GM18909 (cell line): ENCODE measurements around the gene ABCC3.
"Not testable (repeated sequence)": the region's sequence is repeated elsewhere in the genome, so short reads cannot be mapped to it uniquely, and the experiment has no call there.

ENCODE experiments used
- ATAC-seq: cut with Tn5 transposase; IDR thresholded peaks from one replicate; pipeline ENCODE4 v1.9.1; 2021; ENCODE audit warnings: mild to moderate bottlenecking; ENCODE audit not compliant: unreplicated experiment, poor library complexity

The ABCC3 gene

DNA sequence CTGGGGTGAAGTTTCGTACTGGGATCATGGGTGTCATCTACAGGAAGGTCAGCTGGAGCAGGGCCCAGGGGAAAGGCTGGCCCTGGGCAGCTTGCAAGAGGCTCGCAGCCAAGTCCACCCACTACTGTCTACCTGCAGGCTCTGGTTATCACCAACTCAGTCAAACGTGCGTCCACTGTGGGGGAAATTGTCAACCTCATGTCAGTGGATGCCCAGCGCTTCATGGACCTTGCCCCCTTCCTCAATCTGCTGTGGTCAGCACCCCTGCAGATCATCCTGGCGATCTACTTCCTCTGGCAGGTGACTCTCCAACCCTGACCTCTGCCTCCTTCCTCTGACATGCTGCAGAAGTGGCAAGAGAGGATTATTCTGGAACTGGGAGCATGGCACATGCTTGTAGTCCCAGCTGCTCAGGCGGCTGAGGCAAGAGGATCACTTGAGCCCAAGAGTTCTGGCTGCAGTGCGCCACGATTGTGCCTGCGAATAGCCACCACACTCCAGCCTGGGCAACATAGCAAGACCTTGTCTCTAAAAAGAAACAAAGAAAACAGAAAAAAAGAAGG is 29.2 kb downstream of the ABCC3 start:
- ATAC-seq: no peak

DNA sequence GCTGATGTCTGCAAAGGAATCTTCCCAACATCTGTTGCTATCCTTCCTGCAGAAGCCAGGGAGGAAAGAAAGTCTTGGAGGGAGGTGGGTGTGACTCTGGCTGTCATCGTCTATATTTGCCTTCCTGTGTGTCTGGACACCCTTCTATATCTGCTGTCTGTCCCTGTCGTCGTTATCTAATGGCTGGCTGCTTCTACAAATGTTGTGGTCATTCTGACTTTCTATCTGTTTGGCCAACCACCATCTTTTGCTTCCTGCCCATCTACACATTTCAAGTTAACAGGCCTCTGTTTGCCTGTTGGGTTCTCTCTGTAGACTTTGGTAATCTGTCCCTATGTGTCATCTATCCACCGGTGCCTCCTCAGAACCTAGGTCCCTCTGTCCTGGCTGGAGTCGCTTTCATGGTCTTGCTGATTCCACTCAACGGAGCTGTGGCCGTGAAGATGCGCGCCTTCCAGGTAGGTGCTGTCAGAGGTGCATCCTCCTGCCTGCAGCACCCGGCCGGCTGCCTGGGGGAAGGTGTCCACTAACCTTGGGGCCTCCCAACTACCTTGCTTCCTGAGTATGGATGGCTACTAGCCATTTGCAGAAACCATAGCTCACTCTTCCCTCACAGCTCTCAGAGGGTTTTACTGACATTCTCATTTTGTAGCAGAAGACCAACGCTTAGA is 30.2 kb downstream of the ABCC3 start:
- ATAC-seq: no peak

DNA sequence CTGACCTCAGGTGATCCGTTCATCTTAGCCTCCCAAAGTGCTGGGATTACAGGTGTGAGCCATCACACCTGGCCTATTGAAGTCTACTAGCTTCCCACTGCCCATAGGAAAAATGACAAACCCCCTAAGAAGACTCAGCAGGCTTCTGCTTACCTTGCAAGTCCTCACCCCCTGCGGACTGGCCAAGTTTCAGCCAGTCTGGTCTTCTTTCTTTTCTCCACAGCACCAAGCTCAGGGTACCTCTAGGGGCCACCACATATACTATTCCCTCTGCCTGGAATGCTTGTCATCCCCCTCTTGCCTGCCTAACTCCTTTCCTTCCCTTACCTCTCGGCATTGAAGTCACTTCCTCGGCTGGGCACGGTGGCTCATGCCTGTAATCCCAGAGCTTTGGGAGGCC is 31.2 kb downstream of the ABCC3 start:
- no peak for ATAC-seq

DNA sequence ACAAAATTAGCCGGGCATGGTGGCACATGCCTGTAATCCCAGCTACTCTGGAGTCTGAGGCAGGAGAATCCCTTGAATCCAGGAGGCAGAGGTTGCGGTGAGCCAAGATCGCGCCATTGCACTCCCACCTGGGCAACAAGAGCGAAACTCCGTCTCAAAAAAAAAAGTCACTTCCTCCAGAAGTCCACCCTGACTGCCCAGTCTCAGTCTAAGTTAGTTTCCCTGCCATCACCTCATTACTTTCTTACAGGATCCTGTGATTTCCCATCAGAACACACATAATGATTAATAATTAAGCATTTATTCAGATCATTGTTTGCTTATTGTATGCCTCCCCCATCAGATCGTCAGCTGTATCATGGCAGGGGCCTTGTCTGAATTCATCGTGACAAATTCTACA is 31.6 kb downstream of the ABCC3 start:
- ATAC-seq: no peak

DNA sequence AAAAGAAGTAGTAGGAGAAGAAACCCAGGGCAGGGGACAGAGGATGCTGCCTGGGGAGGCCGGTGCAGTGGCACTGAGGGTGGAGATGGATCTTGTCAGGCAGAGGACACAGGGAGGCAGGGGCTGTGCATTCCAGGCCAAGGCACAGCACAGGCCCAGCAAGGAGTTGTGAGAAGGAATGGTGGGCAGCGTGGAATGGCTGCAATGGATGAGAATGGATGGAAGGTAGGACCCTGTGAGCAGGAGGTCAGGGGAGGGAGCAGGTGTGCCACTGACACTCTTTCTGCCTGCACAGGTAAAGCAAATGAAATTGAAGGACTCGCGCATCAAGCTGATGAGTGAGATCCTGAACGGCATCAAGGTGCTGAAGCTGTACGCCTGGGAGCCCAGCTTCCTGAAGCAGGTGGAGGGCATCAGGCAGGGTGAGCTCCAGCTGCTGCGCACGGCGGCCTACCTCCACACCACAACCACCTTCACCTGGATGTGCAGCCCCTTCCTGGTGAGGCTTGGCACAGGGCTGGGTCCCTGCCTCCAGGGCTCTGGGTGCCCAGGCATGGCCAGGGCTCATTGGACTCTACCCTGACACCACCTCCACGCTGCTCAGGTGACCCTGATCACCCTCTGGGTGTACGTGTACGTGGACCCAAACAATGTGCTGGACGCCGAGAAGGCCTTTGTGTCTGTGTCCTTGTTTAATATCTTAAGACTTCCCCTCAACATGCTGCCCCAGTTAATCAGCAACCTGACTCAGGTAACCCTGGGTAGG is 32.8 kb downstream of the ABCC3 start:
- no peak for ATAC-seq

DNA sequence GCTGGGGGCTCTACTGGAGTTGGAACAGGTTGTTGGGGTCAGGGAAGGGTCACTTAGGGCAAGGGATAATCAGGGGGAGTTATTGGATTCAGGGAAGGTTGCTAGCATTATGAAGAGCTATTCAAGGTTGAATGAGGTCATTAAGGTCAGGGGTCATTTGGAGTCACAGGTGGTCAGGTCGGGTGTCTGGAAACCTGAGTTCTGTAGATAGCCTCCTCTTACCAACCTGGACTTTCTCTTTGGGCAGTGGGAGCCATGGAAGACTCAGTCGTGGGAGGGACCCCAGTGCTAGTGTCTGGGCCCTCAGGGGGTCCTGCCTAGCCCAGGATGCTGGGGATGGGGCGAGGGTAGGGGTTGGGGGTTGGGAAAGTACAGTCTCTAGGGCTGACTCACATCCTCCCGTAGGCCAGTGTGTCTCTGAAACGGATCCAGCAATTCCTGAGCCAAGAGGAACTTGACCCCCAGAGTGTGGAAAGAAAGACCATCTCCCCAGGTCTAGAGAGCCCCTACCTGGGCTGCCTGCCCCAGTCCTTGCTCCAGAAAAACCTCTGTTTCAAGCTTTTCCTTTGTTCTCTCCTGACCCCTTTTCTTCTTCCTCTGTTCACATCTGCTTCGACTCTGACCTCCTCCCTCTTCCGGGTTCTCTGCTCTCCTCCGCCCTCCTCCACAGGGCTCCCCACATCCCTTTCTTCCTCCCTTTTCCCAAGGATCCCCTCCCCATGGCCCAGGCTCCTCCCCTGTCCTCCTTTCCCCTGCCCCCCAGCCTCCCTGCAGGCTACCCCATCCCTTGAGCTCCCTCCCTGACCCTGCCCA is 33.5 kb downstream of the ABCC3 start:
- ATAC-seq: no peak

DNA sequence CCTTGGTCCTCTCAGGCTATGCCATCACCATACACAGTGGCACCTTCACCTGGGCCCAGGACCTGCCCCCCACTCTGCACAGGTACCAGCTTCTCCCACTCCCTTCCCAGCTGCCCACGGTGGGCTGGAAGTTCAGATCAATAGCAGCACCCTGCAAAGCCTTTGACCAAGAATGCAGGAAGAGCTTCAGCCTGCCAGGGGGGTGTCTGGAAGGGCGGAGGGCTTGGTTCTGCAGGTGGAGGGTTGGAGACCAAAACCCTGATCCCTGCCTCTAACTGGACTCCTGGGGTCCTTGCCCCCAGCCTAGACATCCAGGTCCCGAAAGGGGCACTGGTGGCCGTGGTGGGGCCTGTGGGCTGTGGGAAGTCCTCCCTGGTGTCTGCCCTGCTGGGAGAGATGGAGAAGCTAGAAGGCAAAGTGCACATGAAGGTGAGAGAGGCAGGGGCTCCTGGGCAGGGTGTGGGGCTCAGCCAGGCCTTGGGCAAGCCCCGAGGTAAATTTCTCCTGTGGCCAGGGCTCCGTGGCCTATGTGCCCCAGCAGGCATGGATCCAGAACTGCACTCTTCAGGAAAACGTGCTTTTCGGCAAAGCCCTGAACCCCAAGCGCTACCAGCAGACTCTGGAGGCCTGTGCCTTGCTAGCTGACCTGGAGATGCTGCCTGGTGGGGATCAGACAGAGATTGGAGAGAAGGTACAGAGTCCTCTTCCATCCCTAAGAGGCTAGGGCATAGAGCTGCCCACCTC is 34.3 kb downstream of the ABCC3 start:
- ATAC-seq: no peak

DNA sequence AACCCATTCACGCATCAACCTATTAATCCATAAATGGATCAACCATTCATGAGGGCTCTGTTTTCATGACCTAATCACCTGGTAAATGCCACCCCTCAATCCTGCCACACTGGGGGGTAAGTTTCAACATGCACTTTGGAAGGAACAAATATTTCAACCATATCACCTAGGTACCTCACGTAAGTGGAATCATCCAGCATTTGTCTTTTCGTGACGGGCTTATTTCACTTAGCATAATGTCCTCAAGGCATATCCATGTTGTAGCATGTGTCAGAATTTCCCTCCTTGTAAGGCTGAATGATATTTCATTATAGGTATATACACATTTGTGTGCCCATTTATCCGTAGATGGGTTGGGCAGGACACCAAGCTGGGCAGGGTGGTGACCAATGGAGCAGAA is 37.4 kb downstream of the ABCC3 start:
- no peak for ATAC-seq

DNA sequence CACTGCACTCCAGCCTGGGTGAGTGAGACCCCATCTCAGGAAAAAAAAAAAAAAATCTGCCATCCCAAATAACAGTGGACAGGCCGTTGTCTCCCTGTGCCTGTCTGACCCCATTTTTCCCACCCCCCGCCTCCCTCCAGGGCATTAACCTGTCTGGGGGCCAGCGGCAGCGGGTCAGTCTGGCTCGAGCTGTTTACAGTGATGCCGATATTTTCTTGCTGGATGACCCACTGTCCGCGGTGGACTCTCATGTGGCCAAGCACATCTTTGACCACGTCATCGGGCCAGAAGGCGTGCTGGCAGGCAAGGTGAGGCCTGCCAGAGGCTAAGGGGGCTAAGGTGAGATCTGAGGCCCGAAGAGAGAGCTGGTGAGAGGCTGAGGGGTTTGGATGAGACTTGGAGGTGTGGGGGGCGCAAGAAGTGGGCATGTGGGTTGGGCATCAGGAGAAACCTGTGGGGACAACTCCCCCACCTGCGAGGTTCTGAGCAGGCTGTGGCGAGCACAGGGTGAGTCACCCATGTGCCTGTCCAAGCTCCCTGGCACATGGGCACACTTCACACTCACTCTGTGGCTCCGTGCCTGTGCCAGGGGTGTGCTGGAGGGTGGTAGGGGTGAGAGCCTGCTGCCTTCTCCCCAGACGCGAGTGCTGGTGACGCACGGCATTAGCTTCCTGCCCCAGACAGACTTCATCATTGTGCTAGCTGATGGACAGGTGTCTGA is 38.3 kb downstream of the ABCC3 start:
- no peak for ATAC-seq

DNA sequence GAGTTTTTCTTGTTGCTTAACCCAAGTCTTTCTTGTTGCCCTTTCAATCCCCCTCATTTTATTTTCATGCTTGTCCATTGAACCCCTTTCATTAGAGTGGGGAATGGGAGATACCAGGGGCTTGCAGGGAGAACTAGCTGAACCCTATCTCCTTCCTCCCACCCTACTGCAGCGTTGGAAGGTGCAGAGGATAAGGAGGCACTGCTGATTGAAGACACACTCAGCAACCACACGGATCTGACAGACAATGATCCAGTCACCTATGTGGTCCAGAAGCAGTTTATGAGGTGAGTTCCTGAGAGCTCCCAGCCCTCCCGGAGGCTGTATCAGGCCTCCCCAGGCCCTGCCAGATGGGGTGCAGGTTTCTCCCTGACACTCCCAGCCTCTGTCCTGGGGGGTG is 40.5 kb downstream of the ABCC3 start:
- no peak for ATAC-seq

DNA sequence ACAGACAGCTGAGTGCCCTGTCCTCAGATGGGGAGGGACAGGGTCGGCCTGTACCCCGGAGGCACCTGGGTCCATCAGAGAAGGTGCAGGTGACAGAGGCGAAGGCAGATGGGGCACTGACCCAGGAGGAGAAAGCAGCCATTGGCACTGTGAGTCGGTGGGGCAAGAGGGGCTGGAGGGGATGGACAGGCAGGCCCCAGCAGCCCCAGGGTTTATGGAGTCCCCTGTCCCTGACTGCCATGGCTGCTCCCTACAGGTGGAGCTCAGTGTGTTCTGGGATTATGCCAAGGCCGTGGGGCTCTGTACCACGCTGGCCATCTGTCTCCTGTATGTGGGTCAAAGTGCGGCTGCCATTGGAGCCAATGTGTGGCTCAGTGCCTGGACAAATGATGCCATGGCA is 40.9 kb downstream of the ABCC3 start:
- ATAC-seq: no peak

DNA sequence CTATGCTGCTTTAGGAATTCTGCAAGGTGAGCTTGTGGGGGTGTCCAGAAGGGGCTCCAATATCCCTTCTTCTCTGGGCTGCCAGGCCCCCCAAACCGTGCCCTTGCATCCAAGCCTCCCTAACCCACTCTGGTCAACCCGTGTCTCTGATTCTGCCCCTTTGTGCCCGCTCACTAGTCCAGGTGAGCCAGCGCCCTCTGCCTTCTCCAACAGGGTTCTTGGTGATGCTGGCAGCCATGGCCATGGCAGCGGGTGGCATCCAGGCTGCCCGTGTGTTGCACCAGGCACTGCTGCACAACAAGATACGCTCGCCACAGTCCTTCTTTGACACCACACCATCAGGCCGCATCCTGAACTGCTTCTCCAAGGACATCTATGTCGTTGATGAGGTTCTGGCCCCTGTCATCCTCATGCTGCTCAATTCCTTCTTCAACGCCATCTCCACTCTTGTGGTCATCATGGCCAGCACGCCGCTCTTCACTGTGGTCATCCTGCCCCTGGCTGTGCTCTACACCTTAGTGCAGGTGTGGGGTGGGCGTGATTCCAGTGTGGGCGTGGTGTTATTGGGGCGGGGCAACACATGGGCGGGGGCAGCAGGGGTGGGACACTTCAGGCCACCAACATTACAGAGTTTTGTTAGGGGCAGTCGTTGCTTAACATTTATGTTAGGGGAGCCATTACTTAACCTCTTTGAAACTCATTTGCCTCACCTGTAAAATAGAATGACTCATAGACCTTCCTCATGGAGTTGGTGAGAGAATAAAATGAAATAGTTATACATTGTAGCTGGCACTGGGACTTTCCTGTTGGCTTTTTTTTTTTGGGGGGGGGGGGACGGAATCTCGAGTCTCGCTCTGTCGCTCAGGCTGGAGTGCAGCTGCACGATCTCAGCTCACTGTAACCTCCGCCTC is 41.6 kb downstream of the ABCC3 start:
- ATAC-seq: no peak

DNA sequence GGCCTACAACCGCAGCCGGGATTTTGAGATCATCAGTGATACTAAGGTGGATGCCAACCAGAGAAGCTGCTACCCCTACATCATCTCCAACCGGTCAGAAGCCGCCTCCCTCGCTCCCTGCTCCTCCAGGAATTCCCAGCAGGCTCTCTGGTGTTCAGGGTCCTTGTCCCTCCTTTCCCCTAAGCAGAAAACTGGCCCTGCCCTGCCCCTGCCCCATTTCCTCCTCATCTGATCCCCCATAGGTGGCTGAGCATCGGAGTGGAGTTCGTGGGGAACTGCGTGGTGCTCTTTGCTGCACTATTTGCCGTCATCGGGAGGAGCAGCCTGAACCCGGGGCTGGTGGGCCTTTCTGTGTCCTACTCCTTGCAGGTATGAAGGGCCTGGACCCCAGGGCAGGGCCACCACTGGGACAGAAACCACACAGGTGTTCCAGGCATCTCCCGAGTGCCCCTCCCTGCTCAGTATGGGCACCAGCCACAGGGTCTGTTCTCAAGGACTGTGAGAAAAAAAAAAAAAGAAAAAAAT is 43.2 kb downstream of the ABCC3 start:
- ATAC-seq: no peak

DNA sequence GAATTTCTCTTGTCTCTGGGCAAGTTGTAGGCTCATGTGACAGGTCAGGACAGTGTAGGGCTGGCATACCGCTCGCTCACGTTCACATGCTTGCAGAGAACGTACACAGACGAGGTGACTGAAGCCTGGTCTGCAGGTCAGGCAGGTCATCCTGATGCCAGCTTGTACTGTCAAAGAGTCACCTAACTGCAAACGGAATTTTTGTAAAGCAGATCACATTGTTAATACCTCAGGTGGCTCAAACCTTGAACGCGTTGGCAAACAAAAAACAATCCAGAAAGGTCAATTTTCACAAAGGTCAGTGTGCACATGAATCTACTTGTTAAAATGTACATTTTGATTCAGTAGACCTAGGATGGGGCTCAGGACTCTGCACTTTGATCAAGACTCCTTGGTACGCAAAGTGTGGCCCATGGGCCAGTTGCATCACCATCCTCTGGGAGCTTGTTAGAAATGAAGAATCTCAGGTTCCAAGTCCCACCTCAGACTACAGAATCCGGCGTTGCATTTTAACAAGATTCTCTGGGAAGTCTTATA is 44.4 kb downstream of the ABCC3 start:
- no peak for ATAC-seq

DNA sequence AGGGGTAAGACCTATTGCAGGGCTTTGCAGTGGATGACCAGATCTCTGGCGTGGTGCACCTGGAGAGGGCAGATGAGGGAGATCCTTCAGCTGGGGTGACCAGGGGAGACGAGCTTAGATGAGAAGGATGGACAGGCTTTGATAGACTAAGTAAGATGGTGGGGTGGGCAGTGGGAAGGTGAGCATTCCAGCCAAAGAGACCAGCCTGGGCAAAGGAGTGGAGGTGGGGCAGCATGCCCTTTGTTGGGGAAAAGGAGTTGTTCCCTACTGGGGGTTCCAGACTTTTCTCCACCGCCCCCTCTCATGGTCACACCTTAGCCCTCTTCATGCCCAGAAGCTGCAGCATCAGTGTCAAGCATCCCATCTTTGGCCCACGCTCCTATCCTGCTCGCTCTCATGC is 45.4 kb downstream of the ABCC3 start:
- ATAC-seq: no peak

DNA sequence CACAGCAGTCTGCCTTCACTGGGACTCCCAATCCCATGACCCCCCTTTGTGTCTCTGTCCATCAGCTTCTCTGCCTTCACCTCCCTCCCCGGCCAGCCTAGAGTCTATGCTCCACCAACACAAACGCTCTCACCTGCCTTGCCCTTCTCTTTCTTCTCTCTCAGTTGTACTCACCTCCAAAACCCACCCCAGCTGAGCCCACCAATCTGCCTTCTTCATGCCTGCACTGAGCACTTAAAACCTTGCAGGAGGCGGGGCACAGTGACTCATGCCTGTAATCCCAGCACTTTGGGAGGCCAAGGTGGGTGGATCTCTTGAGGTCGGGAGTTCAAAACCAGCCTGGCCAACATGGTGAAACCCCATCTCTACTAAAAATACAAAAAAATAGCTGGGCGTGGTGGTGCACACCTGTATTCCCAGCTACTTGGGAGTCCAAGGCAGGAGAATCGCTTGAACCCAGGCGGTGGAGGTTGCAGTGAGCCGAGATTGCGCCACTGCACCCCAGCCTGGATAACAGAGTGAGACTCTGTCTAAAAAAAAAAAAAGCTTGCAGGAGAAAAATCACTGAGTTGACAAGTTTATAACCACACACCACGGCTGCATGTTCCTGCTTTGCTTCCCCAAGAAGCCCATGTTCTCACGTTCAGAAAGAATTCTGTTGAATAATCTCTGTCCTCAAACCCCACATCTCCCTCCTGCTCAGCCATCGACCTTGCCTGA is 46.0 kb downstream of the ABCC3 start:
- ATAC-seq: not testable (repeated sequence)
